PC-3 (cell line): ENCODE results near the gene CMTM3.

Experiments used
- CTCF ChIP-seq: fragments of 300-600 bp; sonication (generic); conservative IDR thresholded peaks from 2 replicates; pipeline ENCODE4 v1.5.1; 2017; ENCODE audit warnings: antibody characterized with exemption, low read depth, mild to moderate bottlenecking, low read length
- EZH2 ChIP-seq: fragments of 300-600 bp; sonication (generic); IDR thresholded peaks from one replicate; pipeline ENCODE4 v1.6.1; 2017; ENCODE audit warnings: antibody characterized with exemption, mild to moderate bottlenecking, low read length; ENCODE audit not compliant: unreplicated experiment

DNA sequence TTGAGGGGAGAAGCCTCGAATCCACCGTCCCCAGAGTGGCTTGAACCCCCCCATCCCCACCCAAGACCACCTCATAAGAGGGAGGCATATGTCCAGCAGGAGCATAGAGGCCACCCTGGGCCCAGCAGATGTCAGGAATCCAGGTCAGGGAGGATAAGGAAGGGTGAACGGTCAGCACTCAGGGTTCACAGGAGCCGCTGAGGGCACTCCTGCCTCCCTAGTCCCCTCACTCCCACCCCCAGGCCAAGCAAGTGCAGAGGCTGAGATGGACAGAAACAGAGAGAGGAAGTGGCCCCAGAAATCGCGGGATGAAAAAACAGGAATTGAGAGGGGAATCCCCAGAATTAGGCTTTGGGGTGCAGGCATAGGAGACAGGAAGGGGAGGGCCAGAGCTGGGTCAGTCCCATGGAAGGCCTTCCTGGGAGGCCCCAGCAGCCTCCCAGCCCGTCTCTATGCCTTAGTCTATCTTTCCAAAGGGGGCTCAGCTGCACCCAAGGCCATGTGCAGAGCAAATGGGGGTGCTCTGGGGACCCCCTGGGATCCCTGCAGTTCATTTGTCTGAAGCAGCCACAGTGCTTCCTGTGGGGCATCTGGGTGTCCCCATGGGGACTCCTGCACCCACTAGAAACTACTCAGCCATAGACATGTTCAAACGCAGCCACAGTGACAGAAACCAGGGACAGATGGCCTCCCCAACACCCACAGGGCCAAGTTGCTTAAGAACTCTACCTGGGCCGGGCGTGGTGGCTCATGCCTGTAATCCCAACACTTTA lies 1.7 kb downstream of the CMTM3 start:
- TF ChIP-seq CTCF = no peak
- TF ChIP-seq EZH2 = no peak
